NB4 (cell line): ENCODE measurements around the gene NCOA1.

ENCODE experiments used
- POLR2A ChIP-seq: IDR thresholded peaks from 2 replicates; pipeline ENCODE4 v1.6.1; 2011; ENCODE audit warnings: mild to moderate bottlenecking; ENCODE audit not compliant: insufficient read length; ENCODE audit errors: extremely low read depth
- TF ChIP-seq, protein P1 (sequence below): IDR thresholded peaks from one replicate; pipeline ENCODE4 v1.5.1; 2012; ENCODE audit warnings: low read depth, low read length

DNA sequence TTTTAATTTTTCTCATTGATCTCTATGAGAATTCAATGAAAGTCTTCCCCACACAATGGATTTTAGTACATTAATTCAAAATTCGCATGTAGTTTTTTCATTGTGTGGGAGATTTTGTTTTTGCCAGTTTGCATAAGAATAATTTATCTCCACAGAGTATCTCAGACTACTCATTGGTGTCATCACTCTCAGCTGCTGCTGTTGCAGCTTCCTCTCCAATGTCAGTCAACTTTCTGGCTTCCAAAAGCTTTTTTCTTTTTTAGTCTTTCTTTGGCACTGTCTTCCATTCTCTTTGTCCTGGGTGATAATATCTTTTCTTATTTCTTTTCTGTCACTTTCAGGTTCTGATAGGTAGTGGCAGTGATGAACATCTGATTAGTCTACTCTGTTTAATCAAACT lies 251.7 kb downstream of the NCOA1 start:
- no peak for TF ChIP-seq POLR2A
- TF ChIP-seq, protein P1, sequence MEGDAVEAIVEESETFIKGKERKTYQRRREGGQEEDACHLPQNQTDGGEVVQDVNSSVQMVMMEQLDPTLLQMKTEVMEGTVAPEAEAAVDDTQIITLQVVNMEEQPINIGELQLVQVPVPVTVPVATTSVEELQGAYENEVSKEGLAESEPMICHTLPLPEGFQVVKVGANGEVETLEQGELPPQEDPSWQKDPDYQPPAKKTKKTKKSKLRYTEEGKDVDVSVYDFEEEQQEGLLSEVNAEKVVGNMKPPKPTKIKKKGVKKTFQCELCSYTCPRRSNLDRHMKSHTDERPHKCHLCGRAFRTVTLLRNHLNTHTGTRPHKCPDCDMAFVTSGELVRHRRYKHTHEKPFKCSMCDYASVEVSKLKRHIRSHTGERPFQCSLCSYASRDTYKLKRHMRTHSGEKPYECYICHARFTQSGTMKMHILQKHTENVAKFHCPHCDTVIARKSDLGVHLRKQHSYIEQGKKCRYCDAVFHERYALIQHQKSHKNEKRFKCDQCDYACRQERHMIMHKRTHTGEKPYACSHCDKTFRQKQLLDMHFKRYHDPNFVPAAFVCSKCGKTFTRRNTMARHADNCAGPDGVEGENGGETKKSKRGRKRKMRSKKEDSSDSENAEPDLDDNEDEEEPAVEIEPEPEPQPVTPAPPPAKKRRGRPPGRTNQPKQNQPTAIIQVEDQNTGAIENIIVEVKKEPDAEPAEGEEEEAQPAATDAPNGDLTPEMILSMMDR, result no peak
